ENCODE results near the gene STPG1. TPM values are rescaled to one million over a fixed set of nuclear protein-coding genes. Genes with fewer than 3 reads are reported as not detected.

Gene STPG1
- polyA plus RNA-seq, 1 donor from 2014 or later: 0.89 TPM

DNA sequence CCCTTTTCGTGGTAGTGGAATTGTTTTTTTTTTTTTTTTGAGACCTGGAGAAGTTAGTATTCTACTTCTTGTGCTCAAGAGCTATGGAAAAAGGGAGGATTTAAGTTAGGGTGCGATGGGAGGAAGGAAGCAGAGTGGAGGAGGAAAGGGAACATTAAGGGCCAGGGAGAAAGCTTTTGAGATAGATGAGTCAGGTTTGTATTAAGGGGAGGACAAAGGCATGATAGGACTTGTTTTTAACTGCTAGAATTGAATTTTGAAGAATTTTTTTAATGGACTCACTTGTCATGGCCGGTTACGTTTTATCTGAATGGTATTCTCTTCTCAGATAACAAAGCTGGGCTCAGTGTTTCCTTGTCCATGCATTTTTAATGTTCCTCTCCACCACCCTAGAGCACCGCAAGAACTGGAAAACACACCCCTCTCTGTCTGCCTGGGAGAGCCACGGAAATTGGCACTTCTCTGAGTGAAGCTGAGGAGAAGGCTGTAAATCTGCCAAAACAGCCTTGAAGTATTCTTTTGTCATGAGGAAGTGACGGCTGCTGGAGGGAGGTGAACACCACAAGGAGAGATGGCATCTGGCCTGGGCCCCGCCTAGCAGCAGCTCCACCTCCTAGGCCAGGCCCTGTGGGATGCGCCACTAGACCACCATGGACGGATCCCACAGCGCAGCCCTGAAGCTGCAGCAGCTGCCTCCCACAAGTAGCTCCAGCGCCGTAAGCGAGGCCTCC is 5.5 kb upstream of the STPG1 start:
- no peak overlapping the region for H3K4me2 ChIP-seq (ENCODE audit: low read length)
- no peak overlapping the region for H3K4me3 ChIP-seq (ENCODE audit: low read length)
- no peak for TF ChIP-seq TAF1 (IDR thresholded peaks at IDR 0.05; ENCODE audit: low read depth)
- no peak for TF ChIP-seq CTCF (IDR thresholded peaks at IDR 0.05; ENCODE audit: poor library complexity, severe bottlenecking)
- TF ChIP-seq POLR2AphosphoS5 (IDR thresholded peaks at IDR 0.05): no peak
- TF ChIP-seq EZH2 (IDR thresholded peaks at IDR 0.05; ENCODE audit: borderline replicate concordance, insufficient read depth, low read length, poor library complexity, severe bottlenecking): no peak
- no peak for TF ChIP-seq SMC3 (conservative IDR thresholded peaks at IDR 0.05; ENCODE audit: poor library complexity)
- no peak for TF ChIP-seq RAD21 (conservative IDR thresholded peaks at IDR 0.05)
- TF ChIP-seq MXI1 (conservative IDR thresholded peaks at IDR 0.05; ENCODE audit: poor library complexity, severe bottlenecking): no peak
- TF ChIP-seq REST (IDR thresholded peaks at IDR 0.05; ENCODE audit: borderline replicate concordance): no peak
- no peak for TF ChIP-seq EP300 (conservative IDR thresholded peaks at IDR 0.05; ENCODE audit: poor library complexity, severe bottlenecking)

GRCh38 chr1:24417681-24418080 is 4.1 kb upstream of the STPG1 start:
- Histone ChIP-seq H4K20me1 (ENCODE audit: insufficient read depth) (no peaks in the 10 kb centered on the region), H3K4me3 (ENCODE audit: low read length) (no peak overlapping the region), H3K9me3 (ENCODE audit: low read length) (no peaks in the 10 kb centered on the region), H3K36me3 (ENCODE audit: insufficient read depth, low read length) (no peaks in the 10 kb centered on the region), H2AFZ (ENCODE audit: low read depth, low read length) (no peak overlapping the region), H3K9ac (ENCODE audit: low read length) (no peak overlapping the region), H3K79me2 (replicated peaks; ENCODE audit: insufficient read depth, low read length) (no peaks in the 10 kb centered on the region), H3K27ac (ENCODE audit: low read length) (no peak overlapping the region), H3K27me3 (ENCODE audit: insufficient read depth, low read depth, low read length) (peaks cover 7% of the 10 kb centered on the region), H3K4me2 (ENCODE audit: low read length) (no peak overlapping the region), H3F3A (ENCODE audit: insufficient read depth, low read length, poor library complexity, severe bottlenecking) (no peaks in the 10 kb centered on the region), H3K9me2 (ENCODE audit: insufficient read depth, low read length) (no peaks in the 10 kb centered on the region)
- TF ChIP-seq EZH2 (IDR thresholded peaks at IDR 0.05; ENCODE audit: borderline replicate concordance, insufficient read depth, low read length, poor library complexity, severe bottlenecking) (no peak), TAF1 (IDR thresholded peaks at IDR 0.05; ENCODE audit: low read depth) (no peak), REST (IDR thresholded peaks at IDR 0.05; ENCODE audit: borderline replicate concordance) (no peak), CTCF (IDR thresholded peaks at IDR 0.05; ENCODE audit: poor library complexity, severe bottlenecking) (no peak), SMC3 (conservative IDR thresholded peaks at IDR 0.05; ENCODE audit: poor library complexity) (no peak), MXI1 (conservative IDR thresholded peaks at IDR 0.05; ENCODE audit: poor library complexity, severe bottlenecking) (no peak)

More for the DNA sequence above, 5.5 kb upstream of the STPG1 start:
- Histone ChIP-seq H3K27ac (ENCODE audit: low read length) (no peak overlapping the region), H3K9me3 (ENCODE audit: low read length) (no peaks in the 10 kb centered on the region), H3K9ac (ENCODE audit: low read length) (no peak overlapping the region), H3F3A (ENCODE audit: insufficient read depth, low read length, poor library complexity, severe bottlenecking) (no peaks in the 10 kb centered on the region), H2AFZ (ENCODE audit: low read depth, low read length) (no peak overlapping the region), H3K36me3 (ENCODE audit: insufficient read depth, low read length) (no peaks in the 10 kb centered on the region), H3K9me2 (ENCODE audit: insufficient read depth, low read length) (no peaks in the 10 kb centered on the region), H4K20me1 (ENCODE audit: insufficient read depth) (no peaks in the 10 kb centered on the region), H3K79me2 (replicated peaks; ENCODE audit: insufficient read depth, low read length) (no peaks in the 10 kb centered on the region), H3K27me3 (ENCODE audit: insufficient read depth, low read depth, low read length) (no peaks in the 10 kb centered on the region)

Data from neural cell (in vitro differentiated cells).